Fibroblast of the aortic adventitia (primary cell): ENCODE results near the gene NHLRC4. TPM values are rescaled to one million over a fixed set of nuclear protein-coding genes. Genes with fewer than 3 reads are reported as not detected.

Source experiments
- DNase-seq: peaks from one replicate; pipeline ENCODE4 v3.0.0-alpha.2; 2010; ENCODE audit warnings: low read depth
- H3K4me3 ChIP-seq: 2 replicates; pipeline ENCODE4 v1.5.1; 2011; ENCODE audit warnings: low read depth, mild to moderate bottlenecking, control low read depth, low read length, moderate library complexity
- CTCF ChIP-seq: IDR thresholded peaks from 2 replicates; pipeline ENCODE4 v1.5.1; 2011; ENCODE audit warnings: mild to moderate bottlenecking, low read length, control low read depth, inconsistent platforms; ENCODE audit not compliant: insufficient read depth
- total RNA-seq: library from RNA; depleted of rRNA; stranded (reverse); fragments of >200 nt; gene quantifications from 2 replicates; pipeline ENCODE4 v1.2.3, GENCODE V29; 2012; ENCODE audit warnings: low replicate concordance

The NHLRC4 gene
- total RNA-seq, 1 donor, result 2.0 TPM

- no peak for DNase-seq
- H3K4me3 ChIP-seq, result no peak overlapping the region
- TF ChIP-seq CTCF, result no peak
Measured at GRCh38 chr16:555528-556473, 11.0 kb upstream of the NHLRC4 start.

DNA sequence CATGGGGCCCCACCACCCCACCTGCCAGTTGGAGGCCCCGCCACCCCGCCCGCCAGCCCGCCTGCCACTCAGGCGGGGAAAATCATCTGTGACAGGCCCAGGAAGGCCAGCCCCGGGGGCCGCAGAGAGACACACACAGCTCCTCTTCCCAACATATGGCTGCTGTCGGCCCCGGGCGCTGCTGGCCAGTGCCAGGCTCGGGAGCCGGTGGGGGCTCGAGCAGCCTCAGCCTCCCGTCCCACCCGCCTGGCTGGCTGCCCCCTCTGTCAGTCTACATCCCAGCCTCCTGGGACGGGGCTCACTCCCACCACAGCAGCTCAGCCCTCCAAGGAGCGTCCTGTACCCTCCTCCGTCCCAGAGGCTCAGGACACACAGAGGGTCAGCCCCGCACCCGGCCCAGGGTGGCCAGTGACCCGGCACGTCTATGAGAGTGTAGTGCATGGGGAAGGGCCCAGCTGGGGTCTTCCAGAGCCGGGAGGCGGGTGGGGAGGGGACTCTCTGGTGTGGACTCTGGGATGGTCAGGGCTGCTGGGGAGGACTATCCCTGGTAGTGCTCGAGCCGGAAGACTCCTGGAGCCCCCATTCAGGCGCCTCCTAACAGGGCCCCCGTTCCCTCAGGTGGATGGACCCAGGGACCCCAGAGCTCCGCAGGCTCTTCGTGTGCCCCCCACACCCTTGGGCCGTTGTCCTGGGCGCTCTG lies 10.2 kb upstream of the NHLRC4 start:
- H3K4me3 ChIP-seq, result no peak overlapping the region
- no peak for TF ChIP-seq CTCF
- no peak for DNase-seq

- TF ChIP-seq CTCF, result no peak
Measured at GRCh38 chr16:557463-558297, 9.1 kb upstream of the NHLRC4 start.

GRCh38 chr16:558298-559020 lies 8.3 kb upstream of the NHLRC4 start:
- TF ChIP-seq CTCF, result no peak
- no peak overlapping the region for H3K4me3 ChIP-seq
- no peak for DNase-seq

More at GRCh38 chr16:557463-558297, 9.1 kb upstream of the NHLRC4 start:
- DNase-seq, result no peak
- H3K4me3 ChIP-seq, result no peak overlapping the region

DNA sequence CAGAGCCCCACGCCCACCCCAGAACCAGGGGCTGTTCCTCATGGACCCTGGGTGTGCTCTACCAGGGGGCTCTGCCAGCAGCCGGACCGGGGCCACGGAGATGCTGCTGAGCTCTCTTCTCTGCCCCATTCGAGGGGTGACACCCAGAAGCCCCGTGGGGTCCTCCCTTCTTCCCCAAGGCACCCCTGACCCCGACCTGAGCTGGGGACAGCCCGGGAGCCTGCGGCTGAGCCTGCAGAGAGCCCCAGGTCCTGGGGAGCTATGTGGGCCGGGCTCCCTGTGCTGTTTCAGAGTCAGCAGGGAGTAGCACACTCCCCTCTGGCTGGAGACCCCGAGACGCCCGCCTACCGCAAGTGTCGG lies 7.8 kb upstream of the NHLRC4 start:
- H3K4me3 ChIP-seq, result no peak overlapping the region
- DNase-seq, result no peak
- no peak for TF ChIP-seq CTCF
